A549 (cell line): ENCODE data around the gene SYT1.

Experiments used
- CEBPB ChIP-seq, 2 experiments: fragments of >200 bp in 1 of 2; sonication (Bioruptor Twin) in 1 of 2; formaldehyde crosslinking in 1 of 2; IDR thresholded peaks; 2 replicates each; pipeline ENCODE4 v1.6.1; 2012 to 2016
- ESRRA ChIP-seq: fragments of 150-350 bp; IDR thresholded peaks from 2 replicates; pipeline ENCODE4 v1.6.1; 2014; ENCODE audit warnings: mild to moderate bottlenecking, low read length, borderline replicate concordance
- HDAC2 ChIP-seq: fragments of 200-600 bp; sonication (generic); IDR thresholded peaks from 2 replicates; pipeline ENCODE4 v1.6.1; 2016
- HOXB5 ChIP-seq: fragments of 250-450 bp; sonication (Bioruptor Pico); IDR thresholded peaks from 2 replicates; pipeline ENCODE4 v1.5.0; 2020; ENCODE audit warnings: mild to moderate bottlenecking, moderate library complexity
- JUN ChIP-seq, 2 experiments: fragments of >200 bp; sonication (Bioruptor Twin); formaldehyde crosslinking; IDR thresholded peaks; 2 replicates in 1 of 2; 3 replicates in 1 of 2; pipeline ENCODE4 v1.6.1; 2016 to 2017
- KDM1A ChIP-seq: fragments of 200-600 bp; sonication (generic); IDR thresholded peaks from 2 replicates; pipeline ENCODE4 v1.6.1; 2016; ENCODE audit warnings: low read depth, mild to moderate bottlenecking
- POLR2AphosphoS2 ChIP-seq: conservative IDR thresholded peaks from 2 replicates; pipeline ENCODE4 v1.6.1; 2012; ENCODE audit warnings: low read length, improper control_type of control experiment, inconsistent platforms
- TF ChIP-seq, protein P1 (sequence below): fragments of >200 bp; sonication (Bioruptor Twin); formaldehyde crosslinking; IDR thresholded peaks from 3 replicates; pipeline ENCODE4 v1.5.1; 2016
- TF ChIP-seq, protein P2 (sequence below): fragments of 200-600 bp; sonication (generic); IDR thresholded peaks from 2 replicates; pipeline ENCODE4 v1.6.1; 2016; ENCODE audit warnings: antibody characterized with exemption, mild to moderate bottlenecking, moderate library complexity
- TF ChIP-seq, protein P3 (sequence below): fragments of 450-650 bp; IDR thresholded peaks from 2 replicates; pipeline ENCODE4 v1.6.1; 2014; ENCODE audit warnings: antibody characterized with exemption

DNA sequence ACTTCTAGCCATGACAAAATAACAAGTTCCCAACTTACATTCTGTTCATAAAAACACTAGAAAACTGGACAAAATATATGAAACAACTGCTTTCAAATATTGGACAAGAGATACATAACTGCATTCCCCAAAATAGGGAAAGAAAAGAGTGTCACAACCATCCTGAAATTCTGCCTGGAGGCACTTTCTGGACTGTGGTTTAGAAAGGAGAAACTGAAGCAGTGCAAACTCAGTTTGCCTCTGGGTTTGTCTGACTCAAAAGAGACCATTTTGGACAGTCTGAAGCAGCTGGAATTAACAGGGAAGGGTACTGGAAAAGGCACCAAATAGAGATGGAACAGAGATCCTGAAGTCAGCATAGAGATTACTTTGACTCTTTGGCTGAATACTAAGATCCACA lies 11.3 kb upstream of the SYT1 start:
- TF ChIP-seq, protein P1, sequence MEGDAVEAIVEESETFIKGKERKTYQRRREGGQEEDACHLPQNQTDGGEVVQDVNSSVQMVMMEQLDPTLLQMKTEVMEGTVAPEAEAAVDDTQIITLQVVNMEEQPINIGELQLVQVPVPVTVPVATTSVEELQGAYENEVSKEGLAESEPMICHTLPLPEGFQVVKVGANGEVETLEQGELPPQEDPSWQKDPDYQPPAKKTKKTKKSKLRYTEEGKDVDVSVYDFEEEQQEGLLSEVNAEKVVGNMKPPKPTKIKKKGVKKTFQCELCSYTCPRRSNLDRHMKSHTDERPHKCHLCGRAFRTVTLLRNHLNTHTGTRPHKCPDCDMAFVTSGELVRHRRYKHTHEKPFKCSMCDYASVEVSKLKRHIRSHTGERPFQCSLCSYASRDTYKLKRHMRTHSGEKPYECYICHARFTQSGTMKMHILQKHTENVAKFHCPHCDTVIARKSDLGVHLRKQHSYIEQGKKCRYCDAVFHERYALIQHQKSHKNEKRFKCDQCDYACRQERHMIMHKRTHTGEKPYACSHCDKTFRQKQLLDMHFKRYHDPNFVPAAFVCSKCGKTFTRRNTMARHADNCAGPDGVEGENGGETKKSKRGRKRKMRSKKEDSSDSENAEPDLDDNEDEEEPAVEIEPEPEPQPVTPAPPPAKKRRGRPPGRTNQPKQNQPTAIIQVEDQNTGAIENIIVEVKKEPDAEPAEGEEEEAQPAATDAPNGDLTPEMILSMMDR, result no peak
- TF ChIP-seq, protein P2, sequence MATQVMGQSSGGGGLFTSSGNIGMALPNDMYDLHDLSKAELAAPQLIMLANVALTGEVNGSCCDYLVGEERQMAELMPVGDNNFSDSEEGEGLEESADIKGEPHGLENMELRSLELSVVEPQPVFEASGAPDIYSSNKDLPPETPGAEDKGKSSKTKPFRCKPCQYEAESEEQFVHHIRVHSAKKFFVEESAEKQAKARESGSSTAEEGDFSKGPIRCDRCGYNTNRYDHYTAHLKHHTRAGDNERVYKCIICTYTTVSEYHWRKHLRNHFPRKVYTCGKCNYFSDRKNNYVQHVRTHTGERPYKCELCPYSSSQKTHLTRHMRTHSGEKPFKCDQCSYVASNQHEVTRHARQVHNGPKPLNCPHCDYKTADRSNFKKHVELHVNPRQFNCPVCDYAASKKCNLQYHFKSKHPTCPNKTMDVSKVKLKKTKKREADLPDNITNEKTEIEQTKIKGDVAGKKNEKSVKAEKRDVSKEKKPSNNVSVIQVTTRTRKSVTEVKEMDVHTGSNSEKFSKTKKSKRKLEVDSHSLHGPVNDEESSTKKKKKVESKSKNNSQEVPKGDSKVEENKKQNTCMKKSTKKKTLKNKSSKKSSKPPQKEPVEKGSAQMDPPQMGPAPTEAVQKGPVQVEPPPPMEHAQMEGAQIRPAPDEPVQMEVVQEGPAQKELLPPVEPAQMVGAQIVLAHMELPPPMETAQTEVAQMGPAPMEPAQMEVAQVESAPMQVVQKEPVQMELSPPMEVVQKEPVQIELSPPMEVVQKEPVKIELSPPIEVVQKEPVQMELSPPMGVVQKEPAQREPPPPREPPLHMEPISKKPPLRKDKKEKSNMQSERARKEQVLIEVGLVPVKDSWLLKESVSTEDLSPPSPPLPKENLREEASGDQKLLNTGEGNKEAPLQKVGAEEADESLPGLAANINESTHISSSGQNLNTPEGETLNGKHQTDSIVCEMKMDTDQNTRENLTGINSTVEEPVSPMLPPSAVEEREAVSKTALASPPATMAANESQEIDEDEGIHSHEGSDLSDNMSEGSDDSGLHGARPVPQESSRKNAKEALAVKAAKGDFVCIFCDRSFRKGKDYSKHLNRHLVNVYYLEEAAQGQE, result no peak
- TF ChIP-seq, protein P3, sequence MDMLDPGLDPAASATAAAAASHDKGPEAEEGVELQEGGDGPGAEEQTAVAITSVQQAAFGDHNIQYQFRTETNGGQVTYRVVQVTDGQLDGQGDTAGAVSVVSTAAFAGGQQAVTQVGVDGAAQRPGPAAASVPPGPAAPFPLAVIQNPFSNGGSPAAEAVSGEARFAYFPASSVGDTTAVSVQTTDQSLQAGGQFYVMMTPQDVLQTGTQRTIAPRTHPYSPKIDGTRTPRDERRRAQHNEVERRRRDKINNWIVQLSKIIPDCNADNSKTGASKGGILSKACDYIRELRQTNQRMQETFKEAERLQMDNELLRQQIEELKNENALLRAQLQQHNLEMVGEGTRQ, result no peak
- TF ChIP-seq POLR2AphosphoS2, result no peak
- TF ChIP-seq JUN (IDR thresholded peaks at IDR 0.05), result no peak
- no peak for TF ChIP-seq HDAC2
- TF ChIP-seq HOXB5 (CRISPR knock-in tag), result no peak
- TF ChIP-seq CEBPB (IDR thresholded peaks at IDR 0.05), result no peak
- no peak for TF ChIP-seq ESRRA
- TF ChIP-seq KDM1A, result no peak
